ENCODE measurements around the gene AUTS2. TPM values are rescaled to one million over a fixed set of nuclear protein-coding genes. Genes with fewer than 3 reads are reported as not detected.

Gene AUTS2
- total and polyA plus RNA-seq, 2 of the 8 experiments (the other 6 are each of a cell fraction or from before 2014, with no cell fraction given), result 25.9 to 101 TPM

GRCh38 chr7:70694971-70695794, 1096.9 kb downstream of the AUTS2 start:
- Histone ChIP-seq H3K27ac (ENCODE audit: low read depth, low read length) (peak overlapping the region; percentile 84), H4K8ac (ENCODE audit: extremely low read depth, insufficient read depth, low read length) (peak overlapping the region; percentile 90), H3K14ac (ENCODE audit: insufficient read length) (no peak overlapping the region), H3K36me3 (ENCODE audit: control insufficient read depth in 2 of 4, insufficient read depth in 4 of 4, low read length in 3 of 4) (peaks cover 0 to 22% (median 2%) of the 10 kb centered on the region in 4 experiments; a peak in 1 of 8 replicates), H3K79me1 (ENCODE audit: low read depth, low read length) (no peaks in the 10 kb centered on the region), H2BK15ac (ENCODE audit: low read length) (no peak overlapping the region), H3K4ac (replicated peaks; ENCODE audit: insufficient read length, low read depth, low read length) (peak overlapping the region; percentile 83), H3K9ac (replicated peaks in 1 of 4; ENCODE audit: extremely low read depth in 1 of 4, low read depth in 3 of 4, low read length in 3 of 4) (peak overlapping the region; percentile 86 to 97 (median 91)), H2BK120ac (replicated peaks; ENCODE audit: low read depth, low read length) (no peak overlapping the region), H3K9me3 (ENCODE audit: insufficient read depth in 2 of 2, low read depth in 1 of 2, low read length in 1 of 2) (no peaks in the 10 kb centered on the region), H3K4me1 (replicated peaks in 1 of 4; ENCODE audit: control insufficient read depth in 3 of 4, insufficient read depth in 4 of 4, low read length in 3 of 4) (peaks cover 7 to 26% (median 12%) of the 10 kb centered on the region in 4 experiments; a peak in 6 of 7 replicates), H4K91ac (replicated peaks; ENCODE audit: insufficient read length, low read length) (peak overlapping the region; percentile 67), H4K20me1 (replicated peaks in 1 of 2; ENCODE audit: control insufficient read depth in 1 of 2, insufficient read depth in 2 of 2, low read length in 2 of 2) (peaks cover 2 to 4% of the 10 kb centered on the region in 2 experiments), H3K4me3 (ENCODE audit: extremely low read depth in 1 of 4, insufficient read depth in 2 of 4, low read depth in 3 of 4, low read length in 4 of 4) (peak overlapping the region; percentile 90 to 98 (median 92)), H2AK5ac (ENCODE audit: low read depth, low read length) (no peak overlapping the region), H4K5ac (ENCODE audit: insufficient read length, low read depth, low read length) (peak overlapping the region; percentile 86), H3K27me3 (replicated peaks in 1 of 4; ENCODE audit: control insufficient read depth in 3 of 4, extremely low read depth in 1 of 4, insufficient read depth in 3 of 4, low read length in 3 of 4) (peaks cover 2 to 14% (median 13%) of the 10 kb centered on the region in 4 experiments; a peak in 6 of 7 replicates), H2AFZ (ENCODE audit: low read length) (no peak overlapping the region), H3K23me2 (ENCODE audit: low read depth, low read length) (peaks cover 4% of the 10 kb centered on the region), H3K23ac (ENCODE audit: insufficient read length) (no peak overlapping the region), H3K18ac (ENCODE audit: extremely low read depth, low read length) (peak overlapping the region; percentile 74), H2BK20ac (ENCODE audit: low read length) (no peak overlapping the region), H3K4me2 (ENCODE audit: insufficient read depth in 1 of 2, low read depth in 2 of 2, low read length in 2 of 2) (peak overlapping the region; percentile 76 to 81), H2BK12ac (ENCODE audit: low read depth, low read length) (no peak overlapping the region), H3K79me2 (ENCODE audit: control insufficient read depth in 1 of 2, insufficient read depth in 2 of 2, low read length in 2 of 2) (peaks cover 21 to 52% of the 10 kb centered on the region in 2 experiments), H2BK5ac (ENCODE audit: low read depth, low read length) (no peak overlapping the region; the same call in 1 of the 2 replicates), H3K56ac (replicated peaks; ENCODE audit: insufficient read length, low read depth, low read length) (peak overlapping the region; percentile 94)
- DNase-seq (ENCODE audit: low read depth in 1 of 2, low spot score in 2 of 2) (peak in 1 of 2 experiments; percentile 67), FAIRE-seq (no peak)
- CTCF ChIA-PET (ENCODE audit: partially characterized antibody), result interaction anchor here (1.0 to 1.8 kb wide), 3 partner anchors 100 to 110 kb away, joined by 3 to 6 read pairs (median 4); no protein-coding TSS in a partner anchor
- 1 to 100% methylated on average over 2 to 50 of the region's 77 CpGs for WGBS, 2 experiments (ENCODE audit: extremely low coverage in 1 of 2, insufficient coverage in 1 of 2, insufficient read length in 1 of 2, insufficient replicate concordance in 2 of 2, low coverage in 1 of 2, low lambda C conversion rate in 2 of 2, missing lambda C conversion rate in 1 of 2)
- POLR2A ChIA-PET (ENCODE audit: partially characterized antibody), result interaction anchor here (0.8 to 4.0 kb wide), 20 partner anchors 10 to 329 kb away, joined by 3 to 21 read pairs (median 4); no protein-coding TSS in a partner anchor
- TF ChIP-seq NRF1 (IDR thresholded peaks at IDR 0.05; ENCODE audit: low read depth, low read length), result no peak
- TF ChIP-seq POU5F1 (IDR thresholded peaks at IDR 0.05; ENCODE audit: low read depth, low read length), result no peak
- TF ChIP-seq POLR2A (IDR thresholded peaks at IDR 0.05; ENCODE audit: control extremely low read depth in 1 of 2, low read depth in 2 of 2, low read length in 2 of 2), result peak; percentile 1 to 25; a peak in 1 of 3 replicates
- 0 out of 2 replicates have a peak, but pooled peaks have one; percentile 16 for TF ChIP-seq TAF1 (IDR thresholded peaks at IDR 0.05; ENCODE audit: low read depth, low read length)
- no peak for TF ChIP-seq JUND (IDR thresholded peaks at IDR 0.05; ENCODE audit: low read length)
- no peak for TF ChIP-seq PHF8 (conservative IDR thresholded peaks at IDR 0.05; ENCODE audit: low read depth, low read length)
- no peak for TF ChIP-seq HDAC2 (IDR thresholded peaks at IDR 0.05; ENCODE audit: borderline replicate concordance in 1 of 2, low read depth in 2 of 2, low read length in 2 of 2)
- peak; percentile 66 for TF ChIP-seq ASH2L (IDR thresholded peaks at IDR 0.05; ENCODE audit: low read length)
- TF ChIP-seq RNF2 (IDR thresholded peaks at IDR 0.05; ENCODE audit: borderline replicate concordance, low read depth, low read length, missing control alignments, poor library complexity, severe bottlenecking), result peak; percentile 33
- TF ChIP-seq RFX5 (IDR thresholded peaks at IDR 0.05; ENCODE audit: borderline replicate concordance, low read depth, low read length), result no peak
- no peak for TF ChIP-seq CTBP2 (IDR thresholded peaks at IDR 0.05; ENCODE audit: borderline replicate concordance, insufficient read depth, insufficient read length, low read length)
